Measurements from ENCODE around the gene PRTN3.
A peak's percentile ranks its signal among the peaks of the same experiment; 100 is the strongest.

PRTN3 gene

GRCh38 chr19:800360-801029, 40.3 kb upstream of the PRTN3 start:
- peak overlapping the region; percentile 19 for H3K4me3 ChIP-seq (ENCODE audit: control insufficient read depth, low read depth, low read length)
- DNase-seq (ENCODE audit: low read depth), result no peak
- TF ChIP-seq CTCF (IDR thresholded peaks at IDR 0.05; ENCODE audit: control insufficient read depth, insufficient read depth, low read depth, low read length, missing control alignments), result no peak

- peak overlapping the region; percentile 7 for H3K4me3 ChIP-seq (ENCODE audit: control insufficient read depth, low read depth, low read length)
- DNase-seq (ENCODE audit: low read depth), result no peak
- no peak for TF ChIP-seq CTCF (IDR thresholded peaks at IDR 0.05; ENCODE audit: control insufficient read depth, insufficient read depth, low read depth, low read length, missing control alignments)
These were observed 39.6 kb upstream of the PRTN3 start for GRCh38 chr19:801030-801860.

GRCh38 chr19:801861-802497, 38.8 kb upstream of the PRTN3 start:
- DNase-seq (ENCODE audit: low read depth), result no peak
- TF ChIP-seq CTCF (IDR thresholded peaks at IDR 0.05; ENCODE audit: control insufficient read depth, insufficient read depth, low read depth, low read length, missing control alignments), result no peak
- H3K4me3 ChIP-seq (ENCODE audit: control insufficient read depth, low read depth, low read length), result no peak overlapping the region

GRCh38 chr19:802498-803098, 38.2 kb upstream of the PRTN3 start:
- no peak for DNase-seq (ENCODE audit: low read depth)
- TF ChIP-seq CTCF (IDR thresholded peaks at IDR 0.05; ENCODE audit: control insufficient read depth, insufficient read depth, low read depth, low read length, missing control alignments), result no peak
- no peak overlapping the region for H3K4me3 ChIP-seq (ENCODE audit: control insufficient read depth, low read depth, low read length)

- DNase-seq (ENCODE audit: low read depth), result no peak
- TF ChIP-seq CTCF (IDR thresholded peaks at IDR 0.05; ENCODE audit: control insufficient read depth, insufficient read depth, low read depth, low read length, missing control alignments), result no peak
- no peak overlapping the region for H3K4me3 ChIP-seq (ENCODE audit: control insufficient read depth, low read depth, low read length)
These were observed 37.7 kb upstream of the PRTN3 start for GRCh38 chr19:803099-803561.

- no peak overlapping the region for H3K4me3 ChIP-seq (ENCODE audit: control insufficient read depth, low read depth, low read length)
- no peak for TF ChIP-seq CTCF (IDR thresholded peaks at IDR 0.05; ENCODE audit: control insufficient read depth, insufficient read depth, low read depth, low read length, missing control alignments)
These were observed 36.9 kb upstream of the PRTN3 start for GRCh38 chr19:803686-804418.

More at GRCh38 chr19:803686-804418, 36.9 kb upstream of the PRTN3 start:
- DNase-seq (ENCODE audit: low read depth), result no peak
